Endothelial cell of umbilical vein (primary cell): ENCODE results near the gene C1orf226. TPM values are rescaled to one million over a fixed set of nuclear protein-coding genes. Genes with fewer than 3 reads are reported as not detected.

Experiments
- BruUV-seq: library from RNA; stranded (reverse); fragments of 400-500 nt; replicated peaks from 2 replicates; lab custom pipeline; 2021; lab: Mats Ljungman, UMichigan
- CTCF ChIA-PET: fragments of 300-600, 350-600 bp; sonication (Branson Sonifier 250); formaldehyde crosslinking; loops from one replicate; lab custom pipeline; 2021; ENCODE audit warnings: antibody characterized with exemption, inconsistent platforms; lab: Charles Lee
- POLR2A ChIA-PET: fragments of 300-600, 350-600 bp; sonication (Branson Sonifier 250); formaldehyde crosslinking; loops from one replicate; lab custom pipeline; 2021; ENCODE audit warnings: antibody characterized with exemption, inconsistent platforms; lab: Charles Lee
- DNase-seq: peaks from one replicate; pipeline ENCODE4 v3.0.0-alpha.2; 2011; ENCODE audit warnings: low read depth, low spot score
- FAIRE-seq: peaks from 2 replicates; lab custom pipeline; 2011; peaks lifted over from hg19 to GRCh38; lab: Jason Lieb, UNC
- H2AFZ ChIP-seq: 2 replicates; pipeline ENCODE4 v1.6.0; 2012; ENCODE audit warnings: low read depth, low read length, control low read depth, inconsistent platforms
- H3K27ac ChIP-seq: 2 replicates; pipeline ENCODE4 v1.5.1; 2011; ENCODE audit warnings: low read depth, mild to moderate bottlenecking, control low read depth, low read length, moderate library complexity; ENCODE audit not compliant: insufficient read depth
- H3K27me3 ChIP-seq, 2 experiments: 2 replicates each; pipeline versions ENCODE4 v1.6.0 to v1.6.1; 2011; ENCODE audit warnings: low read length in 2 of 2, mixed read lengths in 1 of 2; ENCODE audit not compliant: control insufficient read depth in 2 of 2, insufficient read depth in 2 of 2
- H3K36me3 ChIP-seq, 2 experiments: 2 replicates in 1 of 2; 3 replicates in 1 of 2; pipeline ENCODE4 v1.5.1; 2011; ENCODE audit warnings: low read length in 2 of 2, mild to moderate bottlenecking in 1 of 2, moderate library complexity in 1 of 2; ENCODE audit not compliant: control insufficient read depth in 2 of 2, insufficient read depth in 2 of 2; ENCODE audit errors: extremely low read depth in 1 of 2
- H3K4me1 ChIP-seq: 3 replicates; pipeline ENCODE4 v1.5.1; 2011; ENCODE audit warnings: mild to moderate bottlenecking, low read length; ENCODE audit not compliant: control insufficient read depth, insufficient read depth; ENCODE audit errors: extremely low read depth
- H3K4me2 ChIP-seq: 2 replicates; pipeline ENCODE4 v1.6.1; 2011; ENCODE audit warnings: low read length, control low read depth, mixed read lengths; ENCODE audit not compliant: insufficient read depth
- H3K4me3 ChIP-seq, 3 experiments: fragments of 200-600 bp in 1 of 3; sonication (generic), shearing (Covaris generic) in 1 of 3; replicated peaks in 1 of 3; 2 replicates each; pipeline ENCODE4 v1.5.1; 2011 to 2016; ENCODE audit warnings: control low read depth in 3 of 3, low read length in 3 of 3, mild to moderate bottlenecking in 2 of 3, inconsistent platforms in 1 of 3, low read depth in 1 of 3, moderate library complexity in 1 of 3; ENCODE audit not compliant: insufficient read depth in 1 of 3
- H3K79me2 ChIP-seq: 2 replicates; pipeline ENCODE4 v1.6.0; 2012; ENCODE audit warnings: low read length, inconsistent platforms; ENCODE audit not compliant: control insufficient read depth, insufficient read depth
- H3K9ac ChIP-seq: replicated peaks from 2 replicates; pipeline ENCODE3; 2011; ENCODE audit warnings: low read length, control low read depth; ENCODE audit not compliant: insufficient read depth; ENCODE audit errors: extremely low read depth
- H3K9me1 ChIP-seq: replicated peaks from 3 replicates; pipeline ENCODE4 v1.6.0; 2011; ENCODE audit warnings: mild to moderate bottlenecking, low read length; ENCODE audit not compliant: control insufficient read depth, insufficient read depth; ENCODE audit errors: extremely low read depth
- H3K9me3 ChIP-seq: replicated peaks from 2 replicates; pipeline ENCODE4 v1.5.1; 2012; ENCODE audit warnings: low read length, inconsistent platforms; ENCODE audit not compliant: control insufficient read depth, insufficient read depth
- H4K20me1 ChIP-seq: replicated peaks from 2 replicates; pipeline ENCODE3; 2011; ENCODE audit warnings: mild to moderate bottlenecking, low read length; ENCODE audit not compliant: control insufficient read depth, insufficient read depth; ENCODE audit errors: extremely low read depth
- FOS ChIP-seq: IDR thresholded peaks from 2 replicates; pipeline ENCODE4 v1.6.1; 2011; ENCODE audit warnings: mild to moderate bottlenecking, low read length, moderate library complexity, borderline replicate concordance; ENCODE audit not compliant: insufficient read depth
- POLR2A ChIP-seq: IDR thresholded peaks from 2 replicates; pipeline ENCODE4 v1.6.1; 2012; ENCODE audit warnings: low read depth, mild to moderate bottlenecking, control low read depth, low read length
- dilution Hi-C: fragments of 300-500 bp; cut with MboI; formaldehyde crosslinking; loops from one replicate; pipeline ENCODE4 v1.15.0; 2019; ENCODE audit warnings: low sequenced_read_pairs; ENCODE audit not compliant: extremely low pct_ligation_motif_present
- intact Hi-C: fragments of 100-400 bp; cut with micrococcal nuclease; formaldehyde crosslinking; loops from one replicate; pipeline ENCODE4 v1.10.0; 2022
- polyA plus RNA-seq, 4 experiments: library from polyadenylated mRNA; depleted of rRNA in 3 of 4; stranded (reverse) in 3 of 4; unstranded in 1 of 4; fragments of >200 nt; gene quantifications; 2 replicates each; pipeline versions ENCODE4 v1.2.1 to v1.2.3, GENCODE V29; 2011 to 2012; ENCODE audit warnings: missing spikeins in 1 of 4
- total RNA-seq: library from RNA; stranded (reverse); gene quantifications from 2 replicates; pipeline ENCODE4 v1.2.3, GENCODE V29; 2021
- TF ChIP-seq, protein P1 (sequence below), 2 donors: IDR thresholded peaks; 1 replicate in 1 of 2; 2 replicates in 1 of 2; pipeline ENCODE4 v1.5.1; 2011; ENCODE audit warnings: low read length in 2 of 2, mild to moderate bottlenecking in 2 of 2, moderate library complexity in 2 of 2, control low read depth in 1 of 2, inconsistent platforms in 1 of 2, low read depth in 1 of 2; ENCODE audit not compliant: insufficient read depth in 1 of 2; ENCODE audit errors: extremely low read depth in 1 of 2

The C1orf226 gene
- total and polyA plus RNA-seq, 2 donors (not counting 3 experiments of a cell fraction or from before 2014, with no cell fraction given), result 2.5 to 4.2 TPM

DNA sequence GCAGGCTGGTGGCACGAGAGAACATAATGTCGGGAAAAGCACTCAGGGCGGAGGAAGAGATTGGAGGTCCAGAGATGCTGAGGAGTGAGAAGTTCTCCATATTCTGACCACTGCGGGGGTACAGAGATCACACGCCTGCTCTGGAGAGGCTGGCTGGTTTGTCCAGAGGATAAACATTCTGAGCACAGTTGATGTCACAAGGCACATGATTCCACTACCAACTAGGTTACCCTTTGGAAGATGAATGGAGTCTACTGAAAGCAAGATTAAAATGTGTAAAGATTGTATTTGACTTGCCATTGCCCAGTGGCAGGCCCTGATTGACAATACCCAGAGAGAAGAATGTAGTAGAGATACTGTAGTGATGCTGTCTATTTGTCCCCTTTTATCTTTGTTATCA is 4.8 kb upstream of the C1orf226 start, which contains the start of gene SPATA46:
Gene SPATA46 (minus strand): TSS at position 164 of the 400 bp plus-strand sequence. CDS start 64 bp downstream, at position 100.
- intact Hi-C loops, result no loop called here
- CTCF ChIA-PET, result interaction anchor here (1.0 kb wide), 1 partner anchor 19 kb away, joined by 3 read pairs; no protein-coding TSS in a partner anchor
- H3K79me2 ChIP-seq, result no peaks in the 10 kb centered on the region

More for the DNA sequence above, 4.8 kb upstream of the C1orf226 start, which contains the start of gene SPATA46:
- Histone ChIP-seq H4K20me1 (no peaks in the 10 kb centered on the region), H2AFZ (no peak within 1 kb of the TSS), H3K4me1 (no peaks in the 10 kb centered on the region), H3K9me3 (no peaks in the 10 kb centered on the region), H3K27ac (no peak within 1 kb of the TSS), H3K4me2 (no peak within 1 kb of the TSS), H3K9me1 (no peaks in the 10 kb centered on the region), H3K36me3 (no peaks in the 10 kb centered on the region), H3K4me3 (no peak within 1 kb of the TSS), H3K9ac (no peak within 1 kb of the TSS), H3K27me3 (no peaks in the 10 kb centered on the region)
- POLR2A ChIA-PET, result no interaction called here
- dilution Hi-C loops, result no loop called here
- TF ChIP-seq POLR2A (no peak), FOS (no peak)
- TF ChIP-seq, protein P1, sequence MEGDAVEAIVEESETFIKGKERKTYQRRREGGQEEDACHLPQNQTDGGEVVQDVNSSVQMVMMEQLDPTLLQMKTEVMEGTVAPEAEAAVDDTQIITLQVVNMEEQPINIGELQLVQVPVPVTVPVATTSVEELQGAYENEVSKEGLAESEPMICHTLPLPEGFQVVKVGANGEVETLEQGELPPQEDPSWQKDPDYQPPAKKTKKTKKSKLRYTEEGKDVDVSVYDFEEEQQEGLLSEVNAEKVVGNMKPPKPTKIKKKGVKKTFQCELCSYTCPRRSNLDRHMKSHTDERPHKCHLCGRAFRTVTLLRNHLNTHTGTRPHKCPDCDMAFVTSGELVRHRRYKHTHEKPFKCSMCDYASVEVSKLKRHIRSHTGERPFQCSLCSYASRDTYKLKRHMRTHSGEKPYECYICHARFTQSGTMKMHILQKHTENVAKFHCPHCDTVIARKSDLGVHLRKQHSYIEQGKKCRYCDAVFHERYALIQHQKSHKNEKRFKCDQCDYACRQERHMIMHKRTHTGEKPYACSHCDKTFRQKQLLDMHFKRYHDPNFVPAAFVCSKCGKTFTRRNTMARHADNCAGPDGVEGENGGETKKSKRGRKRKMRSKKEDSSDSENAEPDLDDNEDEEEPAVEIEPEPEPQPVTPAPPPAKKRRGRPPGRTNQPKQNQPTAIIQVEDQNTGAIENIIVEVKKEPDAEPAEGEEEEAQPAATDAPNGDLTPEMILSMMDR (IDR thresholded peaks at IDR 0.05; ENCODE audit: extremely low read depth in 1 of 2, insufficient read depth in 1 of 2, low read depth in 1 of 2, low read length in 2 of 2), result no peak
- no TSS peak for BruUV-seq
- FAIRE-seq (no peak), DNase-seq (no peak)
